Naive B cell (primary cell): ENCODE data around the gene NAT8L. TPM values are rescaled to one million over a fixed set of nuclear protein-coding genes. Genes with fewer than 3 reads are reported as not detected.

Source experiments
- ATAC-seq, 2 donors: fragments of 150-1000 bp; cut with Tn5 transposase; 2 replicates each; pipeline ENCODE4 v1.10.0; 2021; ENCODE audit warnings: low read depth in 2 of 2, mild to moderate bottlenecking in 2 of 2, moderate library complexity in 2 of 2
- DNase-seq: peaks from one replicate; pipeline ENCODE4 v3.0.0; 2022
- H3K27ac Mint-ChIP-seq, 6 donors: one replicate each; pipeline ENCODE4 v1.8.0; 2020 to 2022; ENCODE audit warnings: mild to moderate bottlenecking in 6 of 6, mixed read lengths in 6 of 6, moderate library complexity in 5 of 6, inconsistent platforms in 2 of 6
- H3K27me3 Mint-ChIP-seq, 3 donors: one replicate each; pipeline ENCODE4 v1.8.0; 2021 to 2022; ENCODE audit warnings: mixed read lengths in 3 of 3, mild to moderate bottlenecking in 1 of 3
- H3K36me3 Mint-ChIP-seq, 2 donors: one replicate each; pipeline ENCODE4 v1.8.0; 2020 to 2022; ENCODE audit warnings: mixed read lengths in 2 of 2, inconsistent platforms in 1 of 2, mild to moderate bottlenecking in 1 of 2
- H3K4me1 Mint-ChIP-seq, 3 donors: one replicate each; pipeline ENCODE4 v1.8.0; 2020 to 2022; ENCODE audit warnings: mixed read lengths in 3 of 3, inconsistent platforms in 1 of 3, mild to moderate bottlenecking in 1 of 3, moderate library complexity in 1 of 3
- H3K4me3 Mint-ChIP-seq, 8 donors: one replicate each; pipeline ENCODE4 v1.8.0; 2020 to 2022; ENCODE audit warnings: mild to moderate bottlenecking in 8 of 8, mixed read lengths in 8 of 8, moderate library complexity in 8 of 8, inconsistent platforms in 2 of 8
- H3K9me3 Mint-ChIP-seq, 7 donors: one replicate each; pipeline ENCODE4 v1.8.0; 2020 to 2022; ENCODE audit warnings: mixed read lengths in 7 of 7, mild to moderate bottlenecking in 5 of 7, inconsistent platforms in 2 of 7, moderate library complexity in 1 of 7
- polyA plus RNA-seq, 6 donors: library from polyadenylated mRNA; unstranded; fragments of 300-500 nt; fragmentation: Illumina TruSeq; gene quantifications; one replicate each; pipeline ENCODE4 v1.2.3, GENCODE V29; 2021; ENCODE audit warnings: low read depth in 6 of 6

Gene NAT8L
- polyA plus RNA-seq, 6 donors from 2014 or later = not detected

DNA sequence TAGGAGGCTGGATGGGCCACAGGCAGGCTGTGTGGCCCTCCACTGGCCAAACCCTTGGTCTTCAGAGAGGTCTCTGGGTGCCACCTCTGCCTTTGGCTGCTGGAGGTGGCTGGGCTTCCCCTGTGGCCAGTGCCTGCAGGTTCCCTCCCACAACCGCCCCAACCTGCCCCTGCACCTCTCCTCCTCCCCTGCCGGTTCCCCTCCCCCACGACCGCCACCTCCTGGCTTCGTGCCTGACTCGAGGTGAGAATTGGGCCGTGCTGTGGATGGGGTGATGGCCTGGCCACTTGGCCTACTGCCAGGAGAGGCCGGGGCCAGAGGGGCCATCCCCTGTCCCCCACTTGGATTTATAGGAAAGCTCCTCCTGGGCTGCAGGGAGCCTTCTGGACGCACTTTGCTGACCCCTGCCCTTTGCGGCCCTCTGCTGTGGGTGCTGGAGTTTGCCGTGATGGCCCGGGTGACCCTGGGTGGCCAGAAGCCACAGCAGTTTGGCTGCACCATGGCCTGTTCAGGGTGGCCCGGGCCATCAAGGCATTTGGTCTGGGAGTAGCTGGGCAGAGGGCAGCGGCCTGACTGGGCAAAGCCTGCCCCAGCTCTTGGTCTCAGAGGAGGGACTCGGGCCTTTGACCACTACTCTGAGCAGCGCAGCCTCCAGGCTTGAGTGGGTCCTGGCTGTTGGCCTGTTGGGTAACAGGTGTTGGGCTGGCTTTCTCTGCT is 3.8 kb downstream of the NAT8L start:
- H3K4me1 Mint-ChIP-seq = no peaks in the 10 kb centered on the region
- H3K4me3 Mint-ChIP-seq = no peak overlapping the region
- peaks cover 0 to 19% (median 8%) of the 10 kb centered on the region in 3 donors for H3K27me3 Mint-ChIP-seq
- H3K9me3 Mint-ChIP-seq = no peaks in the 10 kb centered on the region
- no peaks in the 10 kb centered on the region for H3K36me3 Mint-ChIP-seq
- no peak overlapping the region for H3K27ac Mint-ChIP-seq
- no peak for ATAC-seq
- DNase-seq = no peak

GRCh38 chr4:2063557-2064275 is 4.6 kb downstream of the NAT8L start:
- DNase-seq (no peak), ATAC-seq (no peak)
- Mint-ChIP-seq H3K9me3 (peaks cover 0 to 2% (median 0%) of the 10 kb centered on the region in 7 donors), H3K36me3 (no peaks in the 10 kb centered on the region), H3K27me3 (peaks cover 0 to 18% (median 8%) of the 10 kb centered on the region in 3 donors), H3K4me1 (no peaks in the 10 kb centered on the region), H3K4me3 (peak overlapping the region in 1 of 8 donors; percentile 47), H3K27ac (no peak overlapping the region)

- ATAC-seq (no peak), DNase-seq (no peak)
- H3K27me3 Mint-ChIP-seq = peaks cover 0 to 18% (median 8%) of the 10 kb centered on the region in 3 donors
- H3K4me3 Mint-ChIP-seq = no peak overlapping the region
- H3K36me3 Mint-ChIP-seq = no peaks in the 10 kb centered on the region
- no peaks in the 10 kb centered on the region for H3K4me1 Mint-ChIP-seq
- H3K27ac Mint-ChIP-seq = no peak overlapping the region
- peaks cover 0 to 2% (median 0%) of the 10 kb centered on the region in 7 donors for H3K9me3 Mint-ChIP-seq
Measured at GRCh38 chr4:2064276-2064991, 5.3 kb downstream of the NAT8L start.

DNA sequence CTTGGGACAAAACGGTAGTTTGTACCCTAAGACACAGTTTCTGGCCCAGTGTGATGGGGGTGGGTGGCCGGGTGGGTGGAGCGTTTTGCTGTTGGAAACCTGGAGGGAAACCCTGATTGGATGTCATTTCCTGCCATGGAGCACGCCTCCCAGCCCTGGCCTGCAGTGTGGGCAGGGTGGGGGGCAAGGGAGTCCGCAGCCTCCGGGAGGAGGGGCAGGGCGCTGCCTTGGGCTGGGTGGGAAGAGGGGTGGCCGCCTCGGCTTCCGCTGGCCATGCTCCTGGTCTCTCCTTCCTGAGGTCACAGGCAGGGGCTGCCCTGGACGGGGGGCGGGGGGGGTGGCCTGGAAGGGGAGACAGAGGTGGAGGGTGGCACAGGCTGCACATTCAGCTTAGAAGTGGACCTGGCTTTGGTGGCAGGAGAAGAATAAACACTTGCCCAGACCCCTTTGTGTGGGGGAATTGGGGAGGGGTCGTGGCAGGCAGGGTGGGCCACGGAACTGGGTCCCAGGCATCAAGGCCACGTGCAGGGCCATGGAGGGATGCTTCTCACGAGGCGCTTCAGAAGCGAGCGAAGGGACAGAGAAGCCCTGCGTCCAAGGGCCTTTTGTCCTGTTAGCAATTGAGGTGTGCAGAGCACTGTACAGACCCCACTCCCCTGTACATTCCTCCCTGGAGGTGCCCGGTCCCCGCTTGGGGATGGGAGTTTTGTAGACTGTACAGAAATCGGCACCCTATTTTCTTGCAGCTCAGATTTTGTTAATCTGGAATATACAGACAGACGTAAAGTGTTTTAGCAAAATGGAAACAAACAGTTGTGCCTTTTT is 6.2 kb downstream of the NAT8L start:
- H3K27me3 Mint-ChIP-seq = peaks cover 0 to 18% (median 8%) of the 10 kb centered on the region in 3 donors
- no peaks in the 10 kb centered on the region for H3K36me3 Mint-ChIP-seq
- ATAC-seq = no peak
- DNase-seq = no peak
- H3K9me3 Mint-ChIP-seq = peaks cover 0 to 2% (median 0%) of the 10 kb centered on the region in 7 donors
- no peaks in the 10 kb centered on the region for H3K4me1 Mint-ChIP-seq
- H3K4me3 Mint-ChIP-seq = no peak overlapping the region
- no peak overlapping the region for H3K27ac Mint-ChIP-seq

GRCh38 chr4:2066011-2066551 is 7.0 kb downstream of the NAT8L start:
- no peaks in the 10 kb centered on the region for H3K4me1 Mint-ChIP-seq
- ATAC-seq (no peak), DNase-seq (no peak)
- no peak overlapping the region for H3K4me3 Mint-ChIP-seq
- peaks cover 0 to 22% (median 8%) of the 10 kb centered on the region in 3 donors for H3K27me3 Mint-ChIP-seq
- H3K36me3 Mint-ChIP-seq = no peaks in the 10 kb centered on the region
- H3K27ac Mint-ChIP-seq = no peak overlapping the region
- H3K9me3 Mint-ChIP-seq = peaks cover 0 to 2% (median 0%) of the 10 kb centered on the region in 7 donors

GRCh38 chr4:2066571-2067445 is 7.7 kb downstream of the NAT8L start:
- peaks cover 0 to 2% (median 0%) of the 10 kb centered on the region in 7 donors for H3K9me3 Mint-ChIP-seq
- H3K4me3 Mint-ChIP-seq = no peak overlapping the region
- no peak for ATAC-seq
- H3K27ac Mint-ChIP-seq = no peak overlapping the region
- DNase-seq = no peak
- H3K36me3 Mint-ChIP-seq = no peaks in the 10 kb centered on the region
- H3K4me1 Mint-ChIP-seq = no peaks in the 10 kb centered on the region
- H3K27me3 Mint-ChIP-seq = peaks cover 0 to 17% (median 4%) of the 10 kb centered on the region in 3 donors

DNA sequence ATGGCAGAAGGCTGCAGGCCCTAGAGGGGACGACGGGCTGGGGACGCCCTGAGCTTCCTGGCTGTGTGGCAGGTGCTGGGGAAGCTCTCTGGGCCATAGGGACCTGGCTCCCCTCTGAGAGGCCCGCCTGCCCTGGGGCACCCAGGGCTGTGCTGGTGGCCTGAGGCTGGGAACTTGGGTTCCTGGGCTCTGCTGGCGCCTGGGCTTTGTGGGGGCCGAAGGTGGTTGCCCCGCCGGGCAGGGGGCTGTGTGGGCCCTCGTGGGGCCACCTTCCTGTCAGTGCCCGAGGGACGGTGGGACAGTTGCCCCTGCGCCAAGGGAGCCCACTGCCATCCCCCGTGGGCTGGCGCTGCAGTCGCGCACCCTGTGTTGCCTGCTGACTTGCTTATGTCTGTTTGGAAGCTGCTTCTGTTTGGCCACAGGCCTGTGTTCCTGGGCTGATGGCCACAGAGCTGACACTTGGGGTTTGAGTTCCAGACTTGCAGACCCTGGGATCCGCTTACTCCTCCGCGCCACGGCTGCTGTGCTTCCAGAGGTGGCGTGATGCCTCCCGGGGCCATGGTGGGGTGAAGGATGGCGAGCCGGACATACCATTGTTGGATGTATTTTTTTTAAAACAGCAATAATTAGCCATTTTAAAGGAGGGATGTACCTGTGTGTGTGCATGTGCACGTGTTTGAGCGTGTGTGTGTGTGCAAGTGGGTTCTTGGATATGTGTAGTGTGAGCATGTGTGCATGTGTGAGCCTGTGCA is 8.5 kb downstream of the NAT8L start:
- H3K4me1 Mint-ChIP-seq = no peaks in the 10 kb centered on the region
- peak overlapping the region in 1 of 6 donors; percentile 53 for H3K27ac Mint-ChIP-seq
- no peaks in the 10 kb centered on the region for H3K36me3 Mint-ChIP-seq
- no peak overlapping the region for H3K4me3 Mint-ChIP-seq
- peaks cover 0 to 2% (median 0%) of the 10 kb centered on the region in 7 donors for H3K9me3 Mint-ChIP-seq
- DNase-seq = no peak
- ATAC-seq = no peak
- peaks cover 0 to 10% (median 0%) of the 10 kb centered on the region in 3 donors for H3K27me3 Mint-ChIP-seq

GRCh38 chr4:2068198-2068470 is 9.0 kb downstream of the NAT8L start:
- no peak overlapping the region for H3K27ac Mint-ChIP-seq
- ATAC-seq (no peak), DNase-seq (no peak)
- H3K4me1 Mint-ChIP-seq = no peaks in the 10 kb centered on the region
- no peaks in the 10 kb centered on the region for H3K36me3 Mint-ChIP-seq
- H3K27me3 Mint-ChIP-seq = peaks cover 0 to 10% (median 0%) of the 10 kb centered on the region in 3 donors
- H3K4me3 Mint-ChIP-seq = no peak overlapping the region
- peaks cover 0 to 2% (median 0%) of the 10 kb centered on the region in 7 donors for H3K9me3 Mint-ChIP-seq

- no peaks in the 10 kb centered on the region for H3K36me3 Mint-ChIP-seq
- no peak overlapping the region for H3K4me3 Mint-ChIP-seq
- no peak overlapping the region for H3K27ac Mint-ChIP-seq
- H3K9me3 Mint-ChIP-seq = peaks cover 0 to 2% (median 0%) of the 10 kb centered on the region in 7 donors
- H3K4me1 Mint-ChIP-seq = no peaks in the 10 kb centered on the region
- DNase-seq = no peak
- ATAC-seq = no peak
- H3K27me3 Mint-ChIP-seq = peaks cover 0 to 10% (median 0%) of the 10 kb centered on the region in 3 donors
Measured at GRCh38 chr4:2068566-2068965, 9.4 kb downstream of the NAT8L start.

DNA sequence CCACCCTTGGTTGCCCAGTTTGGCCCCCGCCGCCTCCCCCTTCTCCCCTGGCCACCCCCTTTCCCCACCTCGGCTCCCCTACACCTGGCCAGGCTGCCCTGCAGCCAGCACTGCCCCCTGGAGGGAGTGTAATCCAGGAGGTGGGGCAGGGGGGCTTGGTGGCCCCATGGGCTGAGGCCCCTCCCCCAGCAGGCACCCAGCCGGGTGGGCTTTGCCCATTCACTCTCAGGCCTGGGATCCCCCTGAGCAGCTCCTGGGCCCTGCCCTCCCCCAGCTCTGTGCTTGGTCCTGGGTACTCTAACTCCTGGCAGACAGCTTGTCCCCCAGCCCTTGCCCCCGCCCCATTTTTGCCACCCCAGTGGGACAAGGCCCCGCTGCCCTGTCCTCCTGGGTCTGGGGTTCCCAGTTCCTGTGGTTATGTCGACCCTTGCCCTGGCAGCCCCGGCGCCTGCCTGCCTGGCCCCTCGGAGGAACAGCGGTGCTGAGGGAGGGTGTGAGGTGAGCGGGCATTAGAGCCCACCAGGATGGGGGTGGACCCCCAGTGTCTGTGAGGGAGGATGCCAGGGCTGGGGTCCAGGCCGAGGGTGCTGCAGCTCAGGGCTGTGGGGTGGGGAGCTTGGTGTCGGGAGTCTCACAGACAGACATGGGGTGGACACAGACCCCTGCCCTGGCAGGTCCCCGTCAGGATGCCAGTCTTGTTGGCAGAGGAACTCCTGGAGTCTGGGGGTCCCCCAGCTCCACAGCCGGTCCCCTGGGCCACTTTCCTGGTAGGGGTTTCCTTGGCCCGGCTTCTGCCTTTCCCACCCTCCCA is 10.2 kb downstream of the NAT8L start:
- Mint-ChIP-seq H3K9me3 (peaks cover 0 to 2% (median 0%) of the 10 kb centered on the region in 7 donors), H3K27me3 (peaks cover 0 to 10% (median 0%) of the 10 kb centered on the region in 3 donors), H3K4me1 (no peaks in the 10 kb centered on the region), H3K4me3 (no peak overlapping the region), H3K36me3 (no peaks in the 10 kb centered on the region), H3K27ac (no peak overlapping the region)
- DNase-seq (no peak), ATAC-seq (no peak)

GRCh38 chr4:2069986-2070385 is 10.9 kb downstream of the NAT8L start:
- ATAC-seq (no peak), DNase-seq (no peak)
- Mint-ChIP-seq H3K27ac (no peak overlapping the region), H3K36me3 (no peaks in the 10 kb centered on the region), H3K4me1 (no peaks in the 10 kb centered on the region), H3K9me3 (peaks cover 0 to 2% (median 0%) of the 10 kb centered on the region in 7 donors), H3K27me3 (peaks cover 0 to 6% (median 0%) of the 10 kb centered on the region in 3 donors), H3K4me3 (no peak overlapping the region)
